ENCODE results near the gene SPRY4.
"Not testable (repeated sequence)": the region's sequence is repeated elsewhere in the genome, so short reads cannot be mapped to it uniquely, and the experiment has no call there.

The SPRY4 gene

DNA sequence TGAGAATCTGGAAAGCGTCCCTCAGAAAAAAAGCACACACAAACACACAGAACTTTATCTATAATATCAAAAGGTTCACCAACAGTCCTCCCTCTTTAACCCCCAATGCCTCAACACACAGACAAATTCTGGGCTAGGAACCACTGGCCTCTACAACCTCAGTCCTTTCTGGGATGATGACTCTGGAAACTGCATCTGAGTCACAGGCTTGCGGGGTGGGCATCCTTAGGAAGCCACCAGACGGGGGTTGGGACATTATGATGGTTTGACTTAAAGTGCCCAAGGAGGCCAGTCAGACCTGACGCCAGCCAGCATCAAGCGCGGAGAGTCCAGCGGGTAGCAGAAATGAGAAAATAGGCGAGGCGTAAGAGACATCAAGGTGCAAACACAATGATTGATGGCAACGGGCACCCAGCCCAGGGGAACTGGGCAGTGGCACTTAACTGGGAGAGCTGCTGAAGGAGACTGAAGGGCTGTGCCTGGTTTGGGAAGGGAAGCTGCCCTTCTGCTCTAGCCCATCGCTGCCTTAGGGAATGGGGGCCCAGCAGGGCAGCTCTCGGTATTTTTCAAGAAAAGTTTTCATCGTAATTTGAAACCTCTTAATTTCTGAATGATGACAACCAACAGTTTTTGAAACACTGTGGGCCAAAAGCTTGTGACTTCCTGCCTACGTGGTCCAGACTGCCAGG, 20.7 kb downstream of the SPRY4 start:
- DNase-seq (ENCODE audit: low read depth) = no peak

DNA sequence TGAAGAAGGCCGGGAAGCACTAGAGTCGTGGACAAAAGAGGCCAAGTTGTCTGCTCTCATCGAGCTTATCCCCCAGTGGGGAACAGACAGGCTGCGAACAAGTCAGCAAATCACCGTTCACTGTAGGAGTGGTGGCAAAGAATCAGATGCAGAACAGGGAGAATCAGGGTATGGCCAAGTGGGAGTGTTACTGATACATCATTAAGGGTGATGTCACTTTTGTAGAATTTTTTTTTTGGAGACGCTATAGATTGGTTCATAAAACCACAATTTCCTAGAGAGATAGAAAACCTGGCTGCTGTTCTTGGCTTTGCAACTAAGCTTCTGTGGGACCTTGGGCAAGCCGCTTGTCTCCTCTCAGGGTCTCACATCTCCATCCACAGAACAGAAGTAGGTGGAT, 21.3 kb downstream of the SPRY4 start:
- DNase-seq (ENCODE audit: low read depth) = no peak
- no peak overlapping the region for H3K4me3 ChIP-seq (ENCODE audit: low read depth, low read length)
- TF ChIP-seq, protein P1, sequence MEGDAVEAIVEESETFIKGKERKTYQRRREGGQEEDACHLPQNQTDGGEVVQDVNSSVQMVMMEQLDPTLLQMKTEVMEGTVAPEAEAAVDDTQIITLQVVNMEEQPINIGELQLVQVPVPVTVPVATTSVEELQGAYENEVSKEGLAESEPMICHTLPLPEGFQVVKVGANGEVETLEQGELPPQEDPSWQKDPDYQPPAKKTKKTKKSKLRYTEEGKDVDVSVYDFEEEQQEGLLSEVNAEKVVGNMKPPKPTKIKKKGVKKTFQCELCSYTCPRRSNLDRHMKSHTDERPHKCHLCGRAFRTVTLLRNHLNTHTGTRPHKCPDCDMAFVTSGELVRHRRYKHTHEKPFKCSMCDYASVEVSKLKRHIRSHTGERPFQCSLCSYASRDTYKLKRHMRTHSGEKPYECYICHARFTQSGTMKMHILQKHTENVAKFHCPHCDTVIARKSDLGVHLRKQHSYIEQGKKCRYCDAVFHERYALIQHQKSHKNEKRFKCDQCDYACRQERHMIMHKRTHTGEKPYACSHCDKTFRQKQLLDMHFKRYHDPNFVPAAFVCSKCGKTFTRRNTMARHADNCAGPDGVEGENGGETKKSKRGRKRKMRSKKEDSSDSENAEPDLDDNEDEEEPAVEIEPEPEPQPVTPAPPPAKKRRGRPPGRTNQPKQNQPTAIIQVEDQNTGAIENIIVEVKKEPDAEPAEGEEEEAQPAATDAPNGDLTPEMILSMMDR (IDR thresholded peaks at IDR 0.05; ENCODE audit: low read depth, low read length, missing control alignments) = no peak

More for the DNA sequence above, 20.7 kb downstream of the SPRY4 start:
- H3K4me3 ChIP-seq (ENCODE audit: low read depth, low read length) = no peak overlapping the region
- TF ChIP-seq, protein P1 (IDR thresholded peaks at IDR 0.05; ENCODE audit: low read depth, low read length, missing control alignments) = no peak

DNA sequence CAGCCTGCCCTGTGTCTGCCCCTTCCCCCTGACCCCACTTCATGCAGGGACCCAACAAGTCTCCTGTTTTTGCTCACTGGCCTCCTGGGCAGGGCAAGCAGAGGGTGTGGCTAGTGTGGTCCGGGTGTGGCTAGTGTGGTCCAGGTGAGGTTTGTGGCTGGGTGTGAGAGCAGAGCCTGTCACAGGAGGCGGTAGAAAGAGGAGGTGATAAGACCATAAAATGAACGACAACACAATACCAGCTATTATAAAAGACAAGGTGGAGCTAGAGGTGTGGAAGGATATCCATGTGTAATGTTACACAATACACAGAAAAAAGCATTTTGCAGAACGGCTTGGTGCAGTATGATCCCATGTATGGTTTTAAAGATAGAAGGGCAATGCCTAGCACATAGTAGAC, 23.3 kb downstream of the SPRY4 start:
- no peak for DNase-seq (ENCODE audit: low read depth)
- TF ChIP-seq, protein P1 (IDR thresholded peaks at IDR 0.05; ENCODE audit: low read depth, low read length, missing control alignments) = no peak
- no peak overlapping the region for H3K4me3 ChIP-seq (ENCODE audit: low read depth, low read length)

DNA sequence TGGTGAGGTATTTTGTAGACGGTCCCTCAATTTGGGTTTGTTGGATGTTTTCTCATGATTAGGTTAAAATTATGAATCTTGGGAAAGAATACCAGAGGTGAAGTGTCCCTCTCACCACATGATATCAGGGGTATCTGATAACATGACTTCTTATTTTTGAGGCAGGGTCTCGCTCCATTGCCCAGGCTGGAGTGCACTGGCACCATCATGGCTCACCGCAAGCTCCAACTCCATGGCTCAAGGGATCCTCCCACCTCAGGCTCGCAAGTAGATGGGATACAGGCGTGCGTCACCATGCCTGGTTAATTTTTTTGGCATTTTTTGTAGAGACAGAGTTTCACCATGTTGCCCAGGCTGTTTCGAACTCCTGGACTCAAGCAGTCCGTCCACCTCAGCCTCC, 24.1 kb downstream of the SPRY4 start:
- TF ChIP-seq, protein P1 (IDR thresholded peaks at IDR 0.05; ENCODE audit: low read depth, low read length, missing control alignments) = no peak
- H3K4me3 ChIP-seq (ENCODE audit: low read depth, low read length) = no peak overlapping the region
- DNase-seq (ENCODE audit: low read depth) = no peak

DNA sequence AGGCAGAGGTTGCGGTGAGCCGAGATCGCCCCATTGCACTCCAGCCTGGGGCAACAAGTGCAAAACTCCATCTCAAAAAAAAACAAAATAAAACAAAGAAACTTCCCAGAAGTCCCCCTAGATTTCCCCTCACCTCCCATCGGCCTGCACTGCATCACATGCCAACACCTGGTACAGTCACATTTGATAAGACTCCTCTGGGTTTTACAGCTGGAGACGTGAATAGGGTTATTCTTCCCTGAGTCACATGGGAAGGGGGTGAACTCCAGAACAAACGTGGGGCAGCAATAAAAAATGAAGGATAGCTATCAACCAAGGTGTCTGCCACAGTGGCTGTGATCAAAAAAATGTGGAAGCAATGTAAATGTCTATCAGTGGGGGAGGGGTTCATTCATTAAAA, 26.0 kb downstream of the SPRY4 start:
- TF ChIP-seq, protein P1 (IDR thresholded peaks at IDR 0.05; ENCODE audit: low read depth, low read length, missing control alignments) = no peak
- H3K4me3 ChIP-seq (ENCODE audit: low read depth, low read length) = no peak overlapping the region
- no peak for DNase-seq (ENCODE audit: low read depth)

DNA sequence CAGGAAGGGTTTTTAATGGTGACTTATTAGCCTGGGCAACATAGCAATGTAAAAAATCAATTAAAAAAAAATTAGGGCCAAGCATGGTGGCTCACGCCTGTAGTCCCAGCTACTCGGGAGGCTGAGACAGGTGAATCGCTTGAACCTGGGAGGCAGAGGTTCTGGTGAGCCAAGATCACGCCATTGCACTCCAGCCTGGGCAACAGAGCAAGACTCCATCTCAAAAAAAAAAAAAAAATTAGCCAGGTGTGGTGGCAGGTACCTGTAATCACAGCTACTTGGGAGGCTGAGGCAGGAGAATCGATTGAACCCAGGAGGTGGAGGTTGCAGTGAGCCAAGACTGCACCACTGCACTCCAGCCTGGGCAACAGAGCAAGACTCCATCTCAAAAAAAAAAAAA, 27.0 kb downstream of the SPRY4 start:
- not testable (repeated sequence) for H3K4me3 ChIP-seq (ENCODE audit: low read depth, low read length); DNase-seq (ENCODE audit: low read depth)

DNA sequence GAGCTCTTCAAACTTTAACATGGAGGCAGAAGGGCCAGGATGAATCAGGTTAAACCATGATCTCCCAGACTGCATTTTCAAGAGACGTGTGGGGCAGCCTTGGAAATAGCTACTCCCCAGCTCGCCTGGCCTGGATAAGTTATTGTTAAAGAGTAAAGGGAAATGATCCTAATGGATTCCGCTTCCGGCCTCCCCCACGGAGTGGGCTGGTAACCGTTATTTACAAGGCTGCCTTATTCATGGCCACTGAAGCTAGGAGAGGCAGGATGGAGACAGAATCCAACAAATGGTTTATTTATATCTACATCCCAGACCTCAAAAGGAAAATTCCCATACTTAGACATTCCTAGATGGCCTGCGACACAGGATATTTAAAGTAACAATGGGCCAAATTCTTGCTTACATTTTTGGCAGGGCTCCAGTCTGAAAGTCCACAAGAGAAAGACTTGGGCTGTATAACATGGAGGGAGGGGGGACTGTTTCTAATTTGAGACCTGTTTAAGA, 27.9 kb downstream of the SPRY4 start:
- no peak overlapping the region for H3K4me3 ChIP-seq (ENCODE audit: low read depth, low read length)
- TF ChIP-seq, protein P1 (IDR thresholded peaks at IDR 0.05; ENCODE audit: low read depth, low read length, missing control alignments) = no peak
- no peak for DNase-seq (ENCODE audit: low read depth)

Measured in GM12864 (cell line).